ENCODE data around the gene SMYD3. TPM values are rescaled to one million over a fixed set of nuclear protein-coding genes. Genes with fewer than 3 reads are reported as not detected.

Gene SMYD3
- total and polyA plus RNA-seq, 9 of the 15 experiments (the other 6 are each of a cell fraction or from before 2014, with no cell fraction given), result 128 to 440 (median 197) TPM

GRCh38 chr1:246261639-246262038 is 245.4 kb downstream of the SMYD3 start (continued):
- TF ChIP-seq THRA (IDR thresholded peaks at IDR 0.05) (no peak), XRCC4 (IDR thresholded peaks at IDR 0.05; ENCODE audit: extremely low read depth, insufficient read depth, insufficient read length) (no peak), CTCF (IDR thresholded peaks at IDR 0.05 in 2 of 3, conservative IDR thresholded peaks at IDR 0.05 in 1 of 3; ENCODE audit: insufficient read depth in 2 of 3, low read depth in 1 of 3, low read length in 3 of 3) (peak in 2 of 3 experiments; percentile 21 to 24; a peak in 3 of 6 replicates), ZNF717 (CRISPR knock-in tag; IDR thresholded peaks at IDR 0.05) (no peak), ZNF445 (CRISPR knock-in tag; IDR thresholded peaks at IDR 0.05; ENCODE audit: low read depth) (no peak), BCLAF1 (IDR thresholded peaks at IDR 0.05; ENCODE audit: borderline replicate concordance in 1 of 2, control insufficient read depth in 1 of 2, low read depth in 2 of 2, low read length in 1 of 2) (no peak), TFE3 (CRISPR knock-in tag; IDR thresholded peaks at IDR 0.05) (no peak), PKNOX1 (IDR thresholded peaks at IDR 0.05) (0 out of 2 replicates have a peak, but pooled peaks have one; percentile 17), FUS (optimal IDR thresholded peaks at IDR 0.05; ENCODE audit: low read depth, low read length) (no peak), CUX1 (CRISPR knock-in tag; IDR thresholded peaks at IDR 0.05) (no peak)

Data from K562 (cell line).